ENCODE measurements around the gene WIPF1. TPM values are rescaled to one million over a fixed set of nuclear protein-coding genes. Genes with fewer than 3 reads are reported as not detected.

WIPF1 gene
- total RNA-seq, 4 donors from 2014 or later, result 20.9 to 60.1 (median 43.3) TPM

DNA sequence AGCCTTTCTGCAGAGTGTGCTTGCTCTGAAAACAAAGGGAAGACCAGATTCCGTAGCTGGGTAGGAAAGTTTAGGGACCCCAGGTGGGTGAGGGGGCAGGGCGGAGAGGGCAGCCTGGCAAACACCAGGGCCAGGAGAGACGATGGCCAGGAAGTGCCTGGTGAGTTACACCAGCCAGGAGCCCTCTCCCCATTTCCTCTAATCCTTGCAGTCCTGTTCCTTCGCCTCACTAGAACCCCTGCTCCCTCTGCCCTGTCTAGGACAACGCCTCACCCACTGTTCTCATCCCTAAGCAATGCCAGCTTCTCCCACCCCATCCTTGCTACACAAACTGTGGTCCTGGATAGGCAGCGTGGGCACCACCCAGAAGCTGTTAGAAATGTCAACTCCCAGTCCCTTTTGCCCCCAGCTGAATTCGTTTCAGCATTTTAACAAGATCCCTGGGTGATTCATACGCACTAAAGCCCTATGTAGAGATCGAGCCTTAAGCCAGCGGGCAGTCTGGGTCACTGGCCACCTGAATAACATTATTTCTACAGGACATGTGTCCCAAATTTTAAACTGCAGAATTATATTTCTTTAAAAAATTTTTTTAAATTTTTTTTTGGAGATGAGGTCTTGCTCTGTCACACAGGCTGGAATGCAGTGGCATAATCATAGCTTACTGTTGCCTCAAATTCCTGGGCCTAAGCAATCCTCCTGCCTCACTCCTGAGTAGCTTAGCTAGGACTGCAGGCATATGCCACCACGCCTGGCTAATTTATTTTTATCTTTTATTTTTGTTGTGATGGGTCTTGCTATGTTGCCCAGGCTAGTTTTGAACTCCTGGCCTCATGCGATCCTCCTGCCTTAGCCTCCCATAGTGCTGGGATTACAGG is 10.9 kb downstream of the WIPF1 start:
- no peak for DNase-seq (ENCODE audit: low spot score)
- TF ChIP-seq, protein P1, sequence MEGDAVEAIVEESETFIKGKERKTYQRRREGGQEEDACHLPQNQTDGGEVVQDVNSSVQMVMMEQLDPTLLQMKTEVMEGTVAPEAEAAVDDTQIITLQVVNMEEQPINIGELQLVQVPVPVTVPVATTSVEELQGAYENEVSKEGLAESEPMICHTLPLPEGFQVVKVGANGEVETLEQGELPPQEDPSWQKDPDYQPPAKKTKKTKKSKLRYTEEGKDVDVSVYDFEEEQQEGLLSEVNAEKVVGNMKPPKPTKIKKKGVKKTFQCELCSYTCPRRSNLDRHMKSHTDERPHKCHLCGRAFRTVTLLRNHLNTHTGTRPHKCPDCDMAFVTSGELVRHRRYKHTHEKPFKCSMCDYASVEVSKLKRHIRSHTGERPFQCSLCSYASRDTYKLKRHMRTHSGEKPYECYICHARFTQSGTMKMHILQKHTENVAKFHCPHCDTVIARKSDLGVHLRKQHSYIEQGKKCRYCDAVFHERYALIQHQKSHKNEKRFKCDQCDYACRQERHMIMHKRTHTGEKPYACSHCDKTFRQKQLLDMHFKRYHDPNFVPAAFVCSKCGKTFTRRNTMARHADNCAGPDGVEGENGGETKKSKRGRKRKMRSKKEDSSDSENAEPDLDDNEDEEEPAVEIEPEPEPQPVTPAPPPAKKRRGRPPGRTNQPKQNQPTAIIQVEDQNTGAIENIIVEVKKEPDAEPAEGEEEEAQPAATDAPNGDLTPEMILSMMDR (IDR thresholded peaks at IDR 0.05), result no peak
- ATAC-seq (ENCODE audit: low FRiP score), result no peak

GRCh38 chr2:174585657-174586252 is 11.8 kb downstream of the WIPF1 start:
- TF ChIP-seq, protein P1 (IDR thresholded peaks at IDR 0.05), result no peak
- DNase-seq (ENCODE audit: low spot score) (no peak), ATAC-seq (ENCODE audit: low FRiP score) (no peak)

- DNase-seq (ENCODE audit: low spot score), result no peak
- TF ChIP-seq, protein P1 (IDR thresholded peaks at IDR 0.05), result no peak
- ATAC-seq (ENCODE audit: low FRiP score), result no peak
Observed at GRCh38 chr2:174585146-174585545, 12.5 kb downstream of the WIPF1 start.

- ATAC-seq (ENCODE audit: low FRiP score), result no peak
- no peak for DNase-seq (ENCODE audit: low spot score)
- TF ChIP-seq, protein P1 (IDR thresholded peaks at IDR 0.05), result no peak
Observed at GRCh38 chr2:174581491-174581890, 16.1 kb downstream of the WIPF1 start.

DNA sequence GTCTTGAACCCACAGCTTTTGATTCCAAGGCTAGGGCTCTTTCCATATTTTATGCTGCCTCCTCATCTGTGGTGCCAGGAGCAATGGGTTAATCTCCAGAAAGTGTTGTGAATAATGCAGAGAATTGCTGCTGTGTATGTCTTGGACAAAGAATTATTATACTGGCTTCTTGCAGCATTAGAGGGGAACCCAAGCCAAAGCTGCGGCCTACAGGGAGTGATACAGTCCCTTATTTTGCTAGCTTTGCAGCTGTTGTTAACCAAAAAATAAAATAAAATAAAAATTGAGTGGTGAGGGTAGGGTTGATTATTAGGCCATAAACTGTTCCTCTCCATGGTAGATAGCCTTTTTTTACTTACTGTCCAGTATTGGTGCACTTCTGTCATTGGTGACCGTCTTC is 16.7 kb downstream of the WIPF1 start:
- ATAC-seq (ENCODE audit: low FRiP score), result no peak
- TF ChIP-seq, protein P1 (IDR thresholded peaks at IDR 0.05), result no peak
- DNase-seq (ENCODE audit: low spot score), result no peak

GRCh38 chr2:174577967-174578589 is 19.5 kb downstream of the WIPF1 start:
- ATAC-seq (ENCODE audit: low FRiP score) (no peak), DNase-seq (ENCODE audit: low spot score) (no peak)
- TF ChIP-seq, protein P1 (IDR thresholded peaks at IDR 0.05), result no peak

Data from omental fat pad (tissue), 4 donors.